Ovary (tissue), 9 donors: ENCODE measurements around the gene ANTXR1. TPM values are rescaled to one million over a fixed set of nuclear protein-coding genes. Genes with fewer than 3 reads are reported as not detected.
"Not testable (repeated sequence)": the region's sequence is repeated elsewhere in the genome, so short reads cannot be mapped to it uniquely, and the experiment has no call there.

Experiments
- DNase-seq, 5 donors: peaks; one replicate each; pipeline ENCODE4 v3.0.0-alpha.2; 2019 to 2020
- H3K27ac ChIP-seq, 2 donors: fragments of 200-600 bp; one replicate each; pipeline versions ENCODE4 v1.5.1 to v1.8.0; 2019 to 2022
- H3K27me3 ChIP-seq: fragments of 200-600 bp; one replicate; pipeline ENCODE4 v1.8.0; 2022
- H3K36me3 ChIP-seq: fragments of 200-600 bp; sonication (generic); one replicate; pipeline ENCODE4 v1.5.1; 2019
- H3K4me1 ChIP-seq: one replicate; pipeline ENCODE4 v1.8.1; 2013; ENCODE audit warnings: mild to moderate bottlenecking, moderate library complexity; ENCODE audit not compliant: insufficient read depth
- H3K4me3 ChIP-seq: fragments of 200-600 bp; sonication (generic); one replicate; pipeline ENCODE4 v1.5.1; 2017
- H3K9me3 ChIP-seq, 2 donors: fragments of 200-600 bp in 1 of 2; sonication (generic) in 1 of 2; one replicate each; pipeline versions ENCODE4 v1.5.1 to v1.8.1; 2013 to 2019; ENCODE audit warnings: mild to moderate bottlenecking in 1 of 2, moderate library complexity in 1 of 2
- CTCF ChIP-seq, 3 donors: fragments of 450-650 bp in 2 of 3; fragments of 200-600 bp in 1 of 3; IDR thresholded peaks; one replicate each; pipeline versions ENCODE4 v1.5.1 to v1.8.0; 2016 to 2022; ENCODE audit warnings: antibody characterized with exemption in 3 of 3, mild to moderate bottlenecking in 1 of 3
- EP300 ChIP-seq: sonication (generic); formaldehyde crosslinking; IDR thresholded peaks from one replicate; pipeline ENCODE4 v1.6.1; 2017; ENCODE audit warnings: antibody characterized with exemption
- POLR2A ChIP-seq: fragments of 450-650 bp; IDR thresholded peaks from one replicate; pipeline ENCODE4 v1.6.1; 2017; ENCODE audit warnings: antibody characterized with exemption, mild to moderate bottlenecking, moderate library complexity
- WGBS, 3 donors: extraction: QIAGEN DNeasy Blood & Tissue Kit in 1 of 3; methylation state at CpG; one replicate each; pipeline versions ENCODE4 v1.1.5 to v1.1.7; 2013 to 2017; 5-methylcytosine and 5-hydroxymethylcytosine counted together
- intact Hi-C, 4 donors: fragments of 100-400 bp; cut with DNase I; formaldehyde crosslinking; loops; one replicate each; pipeline versions ENCODE4 v1.11.0 to v1.15.1; 2022 to 2023
- polyA plus RNA-seq, 2 donors: library from polyadenylated mRNA; stranded (reverse); fragments of 200-250 nt in 1 of 2; fragments of 350-450 nt in 1 of 2; fragmentation: Illumina TruSeq in 1 of 2; extraction: RNeasy Lipid Tissue Mini Kit (QIAGEN cat#74804) in 1 of 2; gene quantifications; one replicate each; pipeline ENCODE4 v1.2.3, GENCODE V29; 2013 to 2014
- total RNA-seq, 7 donors: library from RNA; depleted of rRNA in 2 of 7; stranded (reverse); fragments of >200 nt in 2 of 7; fragmentation: NEBNext Ultra II Directional in 3 of 7; extraction: Animal tissue kit (Norgen Biotek cat#: 25700) in 3 of 7; gene quantifications; one replicate each; pipeline versions ENCODE4 v1.1.0 to v1.2.4, GENCODE V29; 2016 to 2023
- donor health status: DM: no; HTN: no; CAD: no; lungs with moderate emphysema.
- donor health status: DM: no; HTN: no; CAD: no.
- donor health status: Bipolar disorder and iron deficiency.
- donor health status: DM: yes; HTN: yes; CAD: no.
- donor health status: DM: no; HTN: no; CAD: no.
- donor health status: DM: yes; HTN: yes; CAD: no.

The ANTXR1 gene
- total and polyA plus RNA-seq, 9 donors: 73.0 to 276 (median 152) TPM

- WGBS, 3 donors: 32 to 40% (median 33%) methylated on average over 7 of the region's 7 CpGs
- TF ChIP-seq POLR2A (no peak), EP300 (no peak), CTCF (IDR thresholded peaks at IDR 0.05) (no peak)
- Histone ChIP-seq H3K27me3 (no peaks in the 10 kb centered on the region), H3K36me3 (no peaks in the 10 kb centered on the region), H3K9me3 (no peaks in the 10 kb centered on the region), H3K27ac (peak overlapping the region in 1 of 2 donors; percentile 47), H3K4me1 (peaks cover 28% of the 10 kb centered on the region), H3K4me3 (no peak overlapping the region)
- intact Hi-C loops: no loop called here
- no peak for DNase-seq
These were observed 159.0 kb downstream of the ANTXR1 start for GRCh38 chr2:69171897-69172525.

- H3K4me1 ChIP-seq: peaks cover 38% of the 10 kb centered on the region
- WGBS, 3 donors: 92 to 98% (median 94%) methylated on average over 1 of the region's 1 CpG
These were observed 160.7 kb downstream of the ANTXR1 start for GRCh38 chr2:69173706-69174105.

GRCh38 chr2:69174211-69174610 lies 161.2 kb downstream of the ANTXR1 start:
- H3K4me3 ChIP-seq, H3K9me3 ChIP-seq, intact Hi-C loops, H3K27me3 ChIP-seq, H3K27ac ChIP-seq, DNase-seq, H3K36me3 ChIP-seq: not testable (repeated sequence)
- whole genome bisulfite sequencing, 3 donors: 85 to 94% (median 89%) methylated on average over 5 of the region's 5 CpGs
- peaks cover 38% of the 10 kb centered on the region for H3K4me1 ChIP-seq

More at GRCh38 chr2:69173706-69174105, 160.7 kb downstream of the ANTXR1 start:
- Histone ChIP-seq H3K36me3 (no peaks in the 10 kb centered on the region), H3K4me3 (no peak overlapping the region), H3K27ac (no peak overlapping the region), H3K27me3 (no peaks in the 10 kb centered on the region), H3K9me3 (no peaks in the 10 kb centered on the region)
- no peak for DNase-seq
- intact Hi-C loops: no loop called here
- TF ChIP-seq EP300 (no peak), CTCF (IDR thresholded peaks at IDR 0.05) (no peak), POLR2A (no peak)

- Histone ChIP-seq H3K27me3 (no peaks in the 10 kb centered on the region), H3K9me3 (no peaks in the 10 kb centered on the region), H3K27ac (no peak overlapping the region), H3K4me3 (no peak overlapping the region), H3K4me1 (peaks cover 27% of the 10 kb centered on the region), H3K36me3 (no peaks in the 10 kb centered on the region)
- peak in 1 of 5 donors; percentile 50 for DNase-seq
- WGBS, 3 donors: 53 to 66% (median 58%) methylated on average over 7 of the region's 7 CpGs
- intact Hi-C loops: no loop called here
- no peak for TF ChIP-seq POLR2A
- TF ChIP-seq CTCF (IDR thresholded peaks at IDR 0.05): no peak
- no peak for TF ChIP-seq EP300
These were observed 163.1 kb downstream of the ANTXR1 start for GRCh38 chr2:69175790-69176715.
